ENCODE data around the gene OR9A2.

DNA sequence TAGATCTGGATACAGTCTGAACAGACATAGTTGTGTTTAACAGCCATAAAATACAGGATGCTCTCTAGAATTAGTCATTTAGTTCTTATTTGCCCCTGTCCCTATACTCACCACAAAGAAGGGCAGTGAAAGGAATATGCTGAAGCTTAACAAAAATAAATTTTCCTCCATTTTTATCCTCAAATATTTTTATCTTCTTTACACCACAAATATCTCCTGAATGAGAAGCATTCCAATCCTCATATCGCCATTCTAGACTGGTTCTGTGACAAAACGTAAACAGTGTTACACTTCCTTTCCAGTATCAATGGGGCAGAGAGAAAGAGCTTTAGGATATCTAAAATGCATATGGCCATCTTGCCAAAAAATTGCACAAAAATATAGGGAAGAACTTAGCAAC lies 1.6 kb downstream of the OR9A2 start:
- TF ChIP-seq, protein P1, sequence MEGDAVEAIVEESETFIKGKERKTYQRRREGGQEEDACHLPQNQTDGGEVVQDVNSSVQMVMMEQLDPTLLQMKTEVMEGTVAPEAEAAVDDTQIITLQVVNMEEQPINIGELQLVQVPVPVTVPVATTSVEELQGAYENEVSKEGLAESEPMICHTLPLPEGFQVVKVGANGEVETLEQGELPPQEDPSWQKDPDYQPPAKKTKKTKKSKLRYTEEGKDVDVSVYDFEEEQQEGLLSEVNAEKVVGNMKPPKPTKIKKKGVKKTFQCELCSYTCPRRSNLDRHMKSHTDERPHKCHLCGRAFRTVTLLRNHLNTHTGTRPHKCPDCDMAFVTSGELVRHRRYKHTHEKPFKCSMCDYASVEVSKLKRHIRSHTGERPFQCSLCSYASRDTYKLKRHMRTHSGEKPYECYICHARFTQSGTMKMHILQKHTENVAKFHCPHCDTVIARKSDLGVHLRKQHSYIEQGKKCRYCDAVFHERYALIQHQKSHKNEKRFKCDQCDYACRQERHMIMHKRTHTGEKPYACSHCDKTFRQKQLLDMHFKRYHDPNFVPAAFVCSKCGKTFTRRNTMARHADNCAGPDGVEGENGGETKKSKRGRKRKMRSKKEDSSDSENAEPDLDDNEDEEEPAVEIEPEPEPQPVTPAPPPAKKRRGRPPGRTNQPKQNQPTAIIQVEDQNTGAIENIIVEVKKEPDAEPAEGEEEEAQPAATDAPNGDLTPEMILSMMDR (IDR thresholded peaks at IDR 0.05), result no peak
- no peak for TF ChIP-seq POLR2A (IDR thresholded peaks at IDR 0.05)

Measured in body of pancreas (tissue), 4 donors.